ENCODE data around the gene EML1.
"Not testable (repeated sequence)": the region's sequence is repeated elsewhere in the genome, so short reads cannot be mapped to it uniquely, and the experiment has no call there.

EML1 gene

DNA sequence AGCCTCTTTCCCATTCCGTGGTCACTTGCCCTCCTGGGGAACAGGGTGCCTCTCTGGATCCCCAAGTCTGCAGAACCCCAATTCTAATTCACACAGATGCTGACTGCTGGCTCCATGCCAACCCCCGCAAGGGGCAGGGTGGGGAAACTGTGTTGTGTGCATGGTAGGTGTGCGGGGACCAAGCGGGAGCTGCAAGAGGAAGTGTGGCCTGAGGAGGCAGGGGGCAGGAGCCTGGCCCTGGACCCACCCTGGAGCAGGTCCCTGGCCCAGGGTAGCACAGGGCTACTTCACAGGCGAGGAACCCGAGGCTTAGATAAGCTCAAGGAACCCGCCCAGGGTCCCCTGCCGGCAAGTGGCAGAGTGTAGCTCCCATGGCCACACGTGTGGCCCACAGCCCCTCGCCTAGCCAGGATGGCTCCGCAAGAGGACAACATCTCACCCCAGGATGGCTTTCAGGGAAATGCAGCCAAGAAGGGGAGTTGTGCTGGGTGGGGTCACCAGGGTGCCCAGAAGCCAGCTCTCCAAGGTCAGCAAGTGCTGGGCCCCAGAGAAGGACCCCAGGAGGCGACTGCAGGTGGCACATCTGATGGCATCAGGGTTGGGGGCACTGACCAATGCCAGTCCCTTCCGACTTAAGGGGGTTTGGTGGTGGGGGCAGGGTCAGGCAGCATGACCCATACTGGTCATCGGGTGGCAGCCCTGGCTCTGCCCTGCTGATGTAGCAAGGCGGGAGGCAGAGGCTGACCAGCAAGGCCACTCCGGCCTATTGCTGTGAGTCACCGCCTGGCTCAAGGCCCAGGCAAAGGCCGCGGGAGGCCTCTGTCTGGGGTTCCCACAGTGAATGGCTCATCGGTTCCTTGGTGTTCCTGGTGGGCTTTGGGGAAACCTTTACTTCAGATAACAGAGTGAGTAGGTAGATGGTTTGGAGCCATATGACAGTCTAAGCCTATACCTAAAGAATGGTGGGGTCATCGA is 37.3 kb upstream of the EML1 start:
- DNase-seq: no peak

DNA sequence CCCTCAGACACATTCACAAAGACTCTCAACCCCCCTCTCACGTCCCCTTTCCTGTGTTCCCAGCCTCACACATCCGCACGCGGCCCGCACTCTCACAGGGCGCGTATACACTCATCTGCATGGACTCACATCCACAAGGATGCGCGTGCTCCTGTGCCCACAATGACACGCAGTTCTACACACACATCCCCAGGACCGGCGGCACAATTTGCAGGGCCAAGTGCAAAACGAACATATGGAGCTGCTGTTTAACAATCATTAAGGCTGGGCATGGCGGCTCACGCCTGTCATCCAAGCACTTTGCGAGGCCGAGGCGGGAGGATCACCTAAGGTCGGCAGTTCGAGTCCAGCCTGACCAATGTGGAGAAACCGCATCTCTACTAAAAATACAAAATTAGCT is 36.4 kb upstream of the EML1 start:
- no peak for DNase-seq

DNA sequence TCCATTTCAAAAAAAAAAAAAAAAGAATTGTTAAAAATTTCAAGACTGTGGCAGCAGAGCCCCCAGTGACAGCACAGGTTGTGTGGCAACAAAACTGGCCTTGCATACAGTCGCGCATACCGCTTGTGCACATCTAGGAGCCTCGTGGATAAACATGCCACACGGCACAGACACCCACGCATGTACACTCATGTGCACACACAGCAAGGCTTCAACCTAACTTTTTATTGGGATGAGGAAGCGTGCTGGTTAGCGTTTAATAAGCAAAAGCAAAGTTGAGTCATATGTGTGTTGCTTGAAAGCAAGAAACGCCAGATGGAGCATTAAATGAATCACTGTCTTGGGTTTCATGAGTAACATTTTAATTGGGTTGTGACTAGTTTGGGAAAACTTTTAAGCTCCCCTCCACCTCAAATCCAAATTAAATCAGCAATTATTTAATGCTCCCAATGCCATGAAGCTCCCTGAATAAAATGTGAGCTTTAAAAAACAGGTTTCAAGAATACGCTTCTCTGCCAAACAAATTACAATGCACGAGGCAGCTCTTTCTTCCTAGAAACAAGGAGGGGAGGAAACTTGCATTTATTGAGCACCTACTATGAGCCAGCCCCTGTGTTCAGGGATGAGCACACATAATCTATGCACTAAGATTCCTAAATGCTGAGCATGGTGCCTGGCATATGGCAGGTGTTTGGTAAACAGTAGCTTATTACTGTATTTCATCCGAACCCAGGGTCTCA is 35.7 kb upstream of the EML1 start:
- no peak for DNase-seq

DNA sequence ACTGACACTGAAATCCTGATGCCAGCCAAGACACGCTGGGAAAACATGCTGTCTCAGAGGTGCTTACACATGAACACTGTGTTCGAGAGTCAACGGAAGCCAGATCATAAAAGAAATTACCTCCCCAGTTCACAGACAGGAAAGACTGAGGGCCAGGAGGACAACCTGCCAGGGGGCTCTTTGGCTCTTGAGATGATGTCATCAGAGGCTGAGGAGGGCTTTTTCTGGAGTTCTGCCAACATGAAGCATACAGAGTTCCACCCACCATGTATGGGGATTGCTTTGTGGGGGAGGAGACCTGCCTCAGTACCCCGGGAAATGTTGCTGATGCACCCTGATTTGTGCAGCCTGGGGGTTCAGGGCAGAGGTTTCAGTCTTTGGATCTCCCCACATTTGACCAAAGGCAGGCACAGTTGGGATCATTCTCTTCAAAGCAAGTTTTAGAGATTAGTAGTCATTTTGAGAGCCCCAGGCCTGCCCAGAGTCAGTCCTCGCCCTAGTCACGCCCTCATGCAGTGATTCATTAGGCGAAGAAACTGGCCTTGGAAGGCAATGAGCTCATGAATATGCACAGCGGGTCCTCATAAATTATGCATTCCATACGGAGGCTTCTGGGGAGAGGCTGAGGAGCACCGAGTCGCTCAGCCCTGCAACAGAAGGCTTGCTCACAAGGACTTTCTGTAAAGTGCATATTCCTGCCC is 34.9 kb upstream of the EML1 start:
- no peak for DNase-seq

DNA sequence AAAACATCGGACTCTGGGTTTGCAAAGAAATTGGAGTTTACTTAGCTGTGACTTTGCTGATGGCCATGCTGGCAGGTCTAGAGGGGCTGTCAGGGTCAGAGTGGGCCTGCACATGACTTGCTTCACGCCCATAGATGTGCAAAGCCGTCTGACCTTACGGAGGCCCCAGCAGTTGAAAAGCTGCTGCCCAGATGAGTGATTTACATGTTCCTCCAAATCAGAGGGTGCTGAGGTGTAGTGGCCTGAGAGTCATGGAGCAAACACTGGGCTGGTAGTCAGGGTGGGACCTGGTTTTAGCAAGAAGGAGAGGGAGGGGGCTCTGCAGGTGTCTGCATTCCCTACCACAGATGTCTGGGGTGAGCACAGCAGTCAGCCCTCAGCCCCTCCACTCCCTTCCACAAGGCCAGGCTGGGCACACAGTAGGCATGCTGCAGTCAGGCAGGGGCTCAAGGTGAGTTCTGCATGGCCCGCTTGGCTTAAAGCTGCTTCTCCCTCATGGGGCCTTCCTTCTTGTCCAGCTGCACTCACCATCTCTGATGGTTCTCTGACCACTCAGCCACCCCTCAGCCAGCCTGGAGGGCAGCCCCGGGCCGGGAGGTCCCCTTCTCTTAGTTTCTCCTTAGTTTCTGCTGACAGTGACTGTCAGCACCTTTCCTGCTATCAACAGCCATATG is 34.2 kb upstream of the EML1 start:
- no peak for DNase-seq

DNA sequence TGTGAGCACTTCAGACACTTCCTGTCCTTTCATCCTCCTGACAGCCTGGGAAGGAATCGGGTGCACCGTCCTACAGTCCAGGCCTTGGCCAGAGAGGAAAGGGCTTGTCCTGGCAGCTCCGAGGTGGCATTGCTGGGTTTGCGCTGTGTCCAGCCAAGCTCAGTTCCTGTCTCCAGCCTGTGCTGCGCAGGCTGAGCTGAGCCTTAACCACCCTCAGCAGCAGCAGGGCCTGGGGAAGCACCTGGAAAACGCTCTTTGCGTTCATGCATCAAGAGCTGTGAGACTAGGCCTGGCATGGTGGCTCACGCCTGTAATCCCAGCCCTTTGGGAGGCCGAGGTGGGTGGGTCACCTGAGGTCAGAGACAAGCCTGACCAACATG is 33.7 kb upstream of the EML1 start:
- DNase-seq: no peak

DNA sequence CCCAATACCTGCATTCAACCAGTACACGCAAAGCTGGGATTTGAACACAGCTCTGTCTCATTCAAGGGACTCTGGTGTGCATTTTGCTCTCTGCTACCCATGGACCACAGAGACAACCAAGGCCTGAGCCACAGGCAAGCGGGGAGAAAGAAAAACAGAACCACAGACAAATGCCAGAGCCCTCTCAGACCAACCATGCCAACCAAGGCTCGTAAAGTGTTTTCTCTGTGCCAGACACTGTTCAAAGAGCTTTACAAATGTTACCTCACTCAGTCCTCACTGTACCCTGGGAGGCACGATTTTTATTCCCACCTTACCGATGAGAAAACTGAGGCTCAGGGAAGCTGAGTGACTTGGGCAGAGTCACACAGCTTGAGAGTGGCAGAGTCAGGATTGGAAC is 32.4 kb upstream of the EML1 start:
- DNase-seq: no peak

DNA sequence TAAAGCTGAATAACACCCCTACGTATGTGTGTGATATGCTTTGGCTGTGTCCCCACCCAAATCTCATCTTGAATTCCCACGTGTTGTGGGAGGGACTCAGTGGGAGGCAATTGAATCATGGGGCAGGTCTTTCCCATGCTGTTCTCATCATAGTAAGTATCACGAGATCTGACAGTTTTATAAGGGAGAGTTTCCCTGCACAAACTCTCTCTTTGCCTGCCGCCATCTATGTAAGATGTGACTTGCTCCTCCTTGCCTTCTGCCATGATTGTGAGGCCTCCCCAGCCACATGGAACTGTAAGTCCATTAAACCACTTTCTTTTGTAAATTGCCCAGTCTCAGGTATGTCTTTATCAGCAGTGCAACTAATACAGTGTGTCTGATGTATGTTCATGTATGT is 30.3 kb upstream of the EML1 start:
- DNase-seq: not testable (repeated sequence)

DNA sequence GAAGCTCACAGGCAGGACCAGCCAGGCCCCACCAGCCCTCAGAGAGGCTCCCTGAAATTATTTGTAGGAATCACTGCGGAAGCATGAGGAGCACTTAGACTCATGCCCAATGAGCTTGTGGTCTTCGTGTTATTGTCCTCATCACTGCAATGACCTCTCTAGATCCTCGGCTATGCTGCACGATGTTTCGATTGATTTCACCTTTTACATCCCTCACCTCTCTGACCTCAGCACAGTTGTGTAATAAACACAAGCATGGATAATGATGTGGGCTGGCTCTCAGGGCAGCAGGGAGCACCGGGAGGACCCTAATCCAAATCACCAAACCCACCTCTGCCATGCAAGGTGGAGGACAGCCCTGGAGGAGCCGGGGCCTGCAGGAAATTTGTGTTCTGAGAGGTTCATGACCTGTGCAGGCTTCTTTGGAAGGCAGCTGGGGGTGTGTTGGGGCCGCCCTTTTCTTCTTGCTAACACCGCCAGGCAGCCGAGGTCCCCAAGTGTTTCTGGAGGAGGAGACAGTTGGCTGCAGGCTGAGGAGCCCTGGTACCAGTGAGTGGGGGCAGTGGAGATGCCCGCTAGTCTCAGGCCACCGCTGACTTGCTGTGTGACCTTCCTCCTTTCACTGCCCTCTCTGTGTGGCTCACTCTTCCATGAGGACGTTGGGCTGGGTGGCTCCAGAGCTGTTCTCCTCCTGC is 29.5 kb upstream of the EML1 start:
- DNase-seq: no peak

DNA sequence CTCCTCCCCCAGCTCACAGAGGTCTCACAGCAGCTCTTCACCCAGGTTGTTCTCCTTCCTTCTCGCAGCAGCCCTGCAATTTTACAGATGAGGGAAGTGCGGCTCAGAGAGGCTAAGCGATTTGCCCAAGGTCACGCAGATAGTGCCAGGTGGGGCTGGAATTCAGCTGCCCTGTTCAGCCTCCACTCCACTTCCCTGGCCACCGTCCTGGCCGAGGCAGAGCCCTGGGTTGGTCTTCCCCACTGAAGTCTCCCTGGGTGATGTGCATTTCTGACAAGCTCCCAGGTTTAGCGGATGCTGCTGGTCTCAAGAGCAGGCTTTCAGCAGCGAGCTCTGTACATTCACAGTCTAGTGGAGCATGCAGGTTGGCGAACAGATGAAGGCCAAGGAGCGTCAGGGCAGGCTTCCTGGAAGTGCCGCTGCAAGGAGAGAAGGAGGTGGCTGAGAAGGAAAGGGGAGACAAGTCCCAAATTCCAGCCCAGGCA is 28.9 kb upstream of the EML1 start:
- no peak for DNase-seq

DNA sequence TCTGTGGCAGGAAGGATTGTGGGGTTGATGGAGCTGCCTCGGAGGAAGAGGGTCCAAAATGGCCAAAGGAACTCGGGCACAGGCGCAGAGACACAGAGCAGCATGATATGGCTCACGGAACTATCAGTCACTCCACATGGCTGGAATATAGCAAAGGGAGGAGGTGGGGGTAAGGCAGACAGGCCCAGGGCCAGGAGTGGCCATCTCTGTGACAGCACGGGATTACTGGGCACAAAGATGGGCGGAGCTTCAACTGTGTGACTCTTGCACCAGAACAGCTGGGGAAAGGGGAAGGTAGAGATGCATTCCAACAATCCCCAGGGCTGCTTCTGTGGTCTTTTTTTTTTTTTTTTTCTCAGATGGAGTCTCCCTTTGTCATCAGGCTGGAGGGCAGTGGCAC is 24.8 kb upstream of the EML1 start:
- no peak for DNase-seq

DNA sequence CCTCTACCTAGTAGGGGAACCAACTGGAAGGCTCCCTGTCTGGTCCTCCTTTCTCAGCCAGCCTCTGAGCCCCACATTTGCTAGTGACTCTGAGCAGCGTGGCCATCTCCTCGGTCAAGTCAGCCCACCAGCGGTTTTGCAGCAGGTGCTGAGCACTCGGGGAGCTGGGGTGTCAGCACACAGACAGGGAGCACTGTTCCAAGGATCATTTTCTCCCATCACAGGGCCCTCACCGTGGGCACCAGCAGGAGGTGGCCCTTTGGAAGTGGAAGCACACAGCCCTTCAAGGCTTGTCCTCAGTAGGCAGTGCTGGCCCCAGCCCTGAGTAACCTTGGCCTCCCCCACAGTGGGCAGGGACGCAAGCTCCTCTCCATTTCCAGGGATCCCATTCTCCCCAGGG is 24.1 kb upstream of the EML1 start:
- no peak for DNase-seq

DNA sequence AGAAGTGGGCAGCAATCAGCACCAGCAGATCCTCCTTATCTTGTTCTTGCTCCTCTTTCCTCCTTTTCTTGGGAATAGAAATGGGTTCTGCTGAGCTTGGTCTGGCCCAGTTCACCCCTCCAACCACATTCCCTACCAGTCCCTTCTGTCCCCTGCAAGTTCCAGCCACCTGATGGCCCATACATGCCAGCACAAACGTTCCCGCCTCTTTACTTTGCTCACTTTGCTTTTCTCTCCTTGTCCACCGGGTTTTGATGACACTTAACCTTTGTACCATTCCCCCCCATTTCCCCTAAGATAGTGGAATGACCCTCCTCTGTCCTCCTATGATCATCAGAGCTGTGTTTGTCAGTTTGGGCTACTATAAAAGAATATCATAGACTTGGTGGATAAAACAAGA is 23.4 kb upstream of the EML1 start:
- no peak for DNase-seq

DNA sequence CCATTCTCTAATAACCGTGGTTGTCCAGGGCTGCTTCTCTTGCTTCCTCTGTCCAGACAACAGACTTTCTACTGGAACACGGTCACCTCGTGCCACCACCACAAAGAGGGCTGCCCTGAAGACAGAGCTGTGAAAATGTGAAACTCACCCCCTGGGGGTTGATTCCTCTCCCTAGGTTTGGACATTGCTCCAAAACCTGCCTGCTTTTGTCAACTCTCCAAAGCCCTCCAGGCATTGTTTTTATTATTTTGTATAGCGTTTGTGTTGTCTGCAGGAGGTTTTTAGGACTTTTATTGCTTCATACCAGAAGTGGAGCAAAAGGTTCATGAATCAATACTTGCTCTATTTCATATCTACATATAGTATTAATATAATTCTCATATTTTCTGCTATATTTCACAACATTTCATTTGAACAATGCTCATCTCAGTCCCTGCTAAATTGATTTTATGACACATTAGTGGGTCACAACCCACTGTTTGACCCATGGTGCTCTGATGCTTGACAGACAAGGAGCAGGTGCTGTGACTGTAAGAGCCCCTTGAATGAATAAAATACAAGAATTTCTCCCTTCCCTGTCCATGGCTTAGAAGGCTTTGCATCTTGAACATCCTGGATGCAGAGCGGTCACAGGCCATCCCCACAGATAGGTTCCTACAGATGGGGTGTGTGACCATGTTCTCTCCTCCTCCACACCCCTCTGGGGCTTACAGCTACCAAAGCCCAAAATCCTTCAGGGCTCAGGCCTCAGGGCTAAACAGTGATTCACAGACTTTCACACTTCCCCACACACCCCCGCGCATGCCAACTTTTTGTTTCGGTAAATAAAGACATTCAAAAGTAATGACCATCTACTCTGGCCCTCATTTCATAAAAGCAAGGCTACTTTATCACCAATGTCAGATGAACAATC is 20.6 kb upstream of the EML1 start:
- no peak for DNase-seq

DNA sequence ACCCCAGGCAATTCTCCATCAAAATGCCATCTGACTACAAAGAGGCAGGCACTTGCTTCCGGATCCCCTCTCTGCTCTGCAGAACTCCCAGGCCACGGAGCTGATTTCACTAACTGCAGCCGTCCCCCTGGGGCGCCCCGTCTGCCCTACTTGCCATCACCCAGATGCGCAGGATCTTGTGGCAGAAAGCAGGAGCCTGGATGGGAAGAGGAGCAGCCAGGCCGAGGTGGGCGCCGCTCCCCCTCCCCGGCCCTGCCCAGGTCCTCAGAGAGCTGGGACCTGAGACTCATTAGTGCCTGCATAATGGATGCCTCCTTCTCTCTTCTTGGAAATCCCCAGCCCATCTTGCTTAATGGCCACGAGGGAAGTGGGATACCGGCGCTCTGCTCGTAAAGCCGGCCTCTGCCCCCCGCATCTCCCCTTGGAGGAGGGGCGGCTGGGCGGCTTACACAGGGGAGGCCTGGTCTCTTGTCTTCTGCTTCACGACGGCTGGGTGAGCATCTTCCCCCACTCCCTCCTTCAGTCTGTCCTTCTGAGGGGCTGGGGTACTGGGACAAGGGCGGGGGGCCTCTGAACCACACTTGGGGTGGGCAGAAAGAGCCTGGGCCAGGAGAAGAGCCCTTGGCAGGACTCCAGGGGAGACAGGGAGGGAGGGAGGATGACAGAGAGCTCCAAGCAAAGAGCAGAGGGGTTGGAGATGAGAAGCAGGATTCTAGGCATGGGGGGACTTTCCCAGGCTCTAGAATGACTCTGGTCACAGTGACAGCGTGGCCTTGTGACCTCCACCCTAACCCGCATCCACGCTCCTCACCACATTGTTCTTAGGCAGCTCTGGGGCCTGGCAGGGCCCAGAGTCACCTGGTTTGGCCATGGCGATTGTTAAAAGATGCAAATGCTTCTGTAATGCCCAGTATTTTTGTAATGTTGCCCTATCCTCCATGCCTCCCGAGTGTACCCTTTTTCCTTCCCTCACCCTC is 19.4 kb upstream of the EML1 start:
- DNase-seq: no peak

DNA sequence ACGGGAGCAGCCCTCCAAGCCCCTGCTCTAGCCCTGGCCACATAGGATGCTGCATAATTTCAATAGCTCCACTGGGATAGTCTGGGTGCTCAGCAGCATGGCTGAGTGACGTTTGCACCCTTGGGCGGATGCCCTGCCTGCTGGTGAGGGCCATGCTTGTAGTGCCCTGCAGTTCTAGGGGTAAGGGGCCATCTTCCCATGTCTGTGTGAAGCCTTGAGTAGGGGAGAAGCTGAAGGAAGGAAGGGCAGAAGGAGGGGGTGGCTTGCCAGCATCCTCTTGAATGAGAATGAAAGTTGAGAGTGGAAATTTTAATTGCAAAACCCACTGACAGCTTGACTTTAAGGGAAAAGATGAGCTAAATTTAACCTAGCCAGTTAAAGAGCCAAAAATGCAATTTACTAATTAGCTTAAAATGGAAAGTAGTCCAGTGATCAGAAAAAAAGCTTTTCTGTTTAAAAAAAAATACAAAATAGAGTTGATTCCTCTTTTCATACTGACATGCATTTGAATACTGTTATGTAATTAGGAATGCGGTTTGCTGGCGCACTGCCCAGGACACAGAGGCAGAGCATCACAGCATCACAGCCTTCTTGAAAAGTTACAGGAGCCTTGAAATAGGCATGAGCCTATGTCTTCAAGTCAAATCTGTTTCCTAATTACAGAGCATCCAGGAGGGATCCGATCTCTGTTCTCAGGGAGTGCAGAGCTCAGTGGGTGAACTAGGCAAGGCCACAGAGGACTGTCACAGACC is 18.5 kb upstream of the EML1 start:
- no peak for DNase-seq

DNA sequence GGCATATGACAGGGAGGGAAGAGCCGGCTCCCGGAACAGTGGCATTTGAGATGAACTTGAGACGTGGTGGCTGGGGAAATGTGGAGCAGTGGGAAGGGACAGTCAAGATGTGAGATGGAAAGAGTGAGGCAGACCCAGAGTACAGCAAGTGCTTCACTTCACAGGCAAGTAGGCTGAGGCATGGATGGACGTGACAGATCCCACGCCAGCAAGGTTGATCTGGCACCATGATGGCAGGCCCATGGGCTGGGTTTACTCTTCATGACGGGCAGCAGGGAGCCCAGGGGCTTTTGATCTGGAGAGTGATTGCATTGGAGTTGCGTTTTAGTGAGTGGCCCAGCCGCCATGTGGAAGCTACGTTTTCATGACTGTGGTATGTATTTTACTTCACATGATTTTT is 17.9 kb upstream of the EML1 start:
- DNase-seq: no peak

DNA sequence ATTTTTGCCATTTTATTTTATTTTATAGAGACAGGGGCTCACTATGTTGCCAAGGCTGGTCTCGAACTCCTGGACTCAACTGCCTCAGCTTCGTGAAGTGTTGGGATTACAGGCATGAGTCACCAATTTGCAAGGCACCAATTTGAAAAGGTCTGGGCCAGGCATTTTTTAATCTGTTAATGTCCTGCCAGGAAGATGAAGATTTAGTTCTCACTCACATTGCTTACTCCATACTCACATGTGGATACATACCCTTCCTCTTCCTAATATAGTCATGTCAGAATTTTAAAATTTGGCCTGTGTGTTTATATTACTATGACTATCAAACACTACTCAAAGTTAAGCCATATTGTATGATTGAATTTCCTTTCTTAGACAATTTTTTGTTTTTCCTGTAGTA is 15.3 kb upstream of the EML1 start:
- DNase-seq: no peak

DNA sequence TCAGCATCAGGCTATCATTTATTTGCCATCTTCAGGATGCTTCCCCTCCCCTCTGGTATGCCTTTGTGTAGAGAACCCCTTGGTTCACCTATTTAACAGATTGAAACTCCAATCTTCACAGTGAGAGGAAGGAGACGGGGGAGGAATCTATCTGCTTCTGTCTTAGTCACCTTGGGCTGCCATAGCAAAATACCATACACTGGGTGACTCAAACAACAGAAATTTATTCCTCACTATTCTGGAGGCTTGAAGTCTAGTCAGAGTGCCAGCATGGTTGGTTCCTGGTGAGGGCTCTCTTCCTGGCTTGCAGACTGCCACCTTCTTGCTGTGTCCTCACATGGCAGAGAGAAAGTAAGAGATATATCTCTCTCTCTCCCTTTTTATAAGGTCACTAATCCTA is 13.5 kb upstream of the EML1 start:
- no peak for DNase-seq
